GM10266 (cell line): ENCODE data around the gene CEP350.

Experiments
- DNase-seq: peaks from one replicate; pipeline ENCODE4 v3.0.0; 2012; ENCODE audit errors: extremely low spot score
- TF ChIP-seq, protein P1 (sequence below): IDR thresholded peaks from 2 replicates; pipeline ENCODE4 v1.5.1; 2012; ENCODE audit warnings: mild to moderate bottlenecking, low read depth; ENCODE audit not compliant: control insufficient read depth, insufficient read depth; ENCODE audit errors: missing control alignments

The CEP350 gene

GRCh38 chr1:179929955-179930798, 24.4 kb upstream of the CEP350 start:
- TF ChIP-seq, protein P1, sequence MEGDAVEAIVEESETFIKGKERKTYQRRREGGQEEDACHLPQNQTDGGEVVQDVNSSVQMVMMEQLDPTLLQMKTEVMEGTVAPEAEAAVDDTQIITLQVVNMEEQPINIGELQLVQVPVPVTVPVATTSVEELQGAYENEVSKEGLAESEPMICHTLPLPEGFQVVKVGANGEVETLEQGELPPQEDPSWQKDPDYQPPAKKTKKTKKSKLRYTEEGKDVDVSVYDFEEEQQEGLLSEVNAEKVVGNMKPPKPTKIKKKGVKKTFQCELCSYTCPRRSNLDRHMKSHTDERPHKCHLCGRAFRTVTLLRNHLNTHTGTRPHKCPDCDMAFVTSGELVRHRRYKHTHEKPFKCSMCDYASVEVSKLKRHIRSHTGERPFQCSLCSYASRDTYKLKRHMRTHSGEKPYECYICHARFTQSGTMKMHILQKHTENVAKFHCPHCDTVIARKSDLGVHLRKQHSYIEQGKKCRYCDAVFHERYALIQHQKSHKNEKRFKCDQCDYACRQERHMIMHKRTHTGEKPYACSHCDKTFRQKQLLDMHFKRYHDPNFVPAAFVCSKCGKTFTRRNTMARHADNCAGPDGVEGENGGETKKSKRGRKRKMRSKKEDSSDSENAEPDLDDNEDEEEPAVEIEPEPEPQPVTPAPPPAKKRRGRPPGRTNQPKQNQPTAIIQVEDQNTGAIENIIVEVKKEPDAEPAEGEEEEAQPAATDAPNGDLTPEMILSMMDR = no peak

GRCh38 chr1:179930867-179931266, 23.7 kb upstream of the CEP350 start:
- no peak for DNase-seq
- TF ChIP-seq, protein P1 = no peak

More at GRCh38 chr1:179929955-179930798, 24.4 kb upstream of the CEP350 start:
- DNase-seq = no peak

GRCh38 chr1:179933219-179933618, 21.4 kb upstream of the CEP350 start:
- TF ChIP-seq, protein P1 = no peak
- no peak for DNase-seq

DNA sequence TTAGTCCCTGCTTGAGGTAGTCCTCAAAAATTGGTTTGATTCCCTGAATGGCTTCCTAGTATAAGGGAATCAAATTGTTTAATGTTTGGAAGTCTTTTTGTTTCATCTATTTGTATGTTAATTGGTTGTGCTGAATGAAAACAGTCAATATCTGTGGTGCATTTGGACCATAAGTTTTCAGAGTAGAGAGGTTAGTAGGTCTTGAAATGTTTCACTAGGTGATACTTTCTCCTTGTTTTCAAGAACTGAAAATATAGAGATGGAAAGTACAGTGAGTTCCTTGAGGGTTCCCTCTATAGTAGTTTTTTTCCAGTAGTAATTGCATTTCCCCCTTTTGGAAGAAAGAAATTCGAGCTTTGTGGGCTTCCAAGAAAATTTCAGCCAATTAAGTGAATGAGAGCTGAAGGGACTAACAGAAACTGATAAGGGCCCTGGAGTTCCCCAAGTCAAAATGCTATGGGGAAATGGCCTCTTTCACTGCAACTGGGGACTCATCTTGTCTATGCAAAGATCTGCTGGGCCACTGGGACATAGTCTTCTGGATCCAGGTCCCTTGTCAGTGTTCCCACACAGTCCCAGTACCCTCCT, 18.6 kb upstream of the CEP350 start:
- TF ChIP-seq, protein P1 = no peak
- DNase-seq = peak; percentile 28

GRCh38 chr1:179937668-179938254, 16.8 kb upstream of the CEP350 start:
- TF ChIP-seq, protein P1 = no peak
- no peak for DNase-seq

DNA sequence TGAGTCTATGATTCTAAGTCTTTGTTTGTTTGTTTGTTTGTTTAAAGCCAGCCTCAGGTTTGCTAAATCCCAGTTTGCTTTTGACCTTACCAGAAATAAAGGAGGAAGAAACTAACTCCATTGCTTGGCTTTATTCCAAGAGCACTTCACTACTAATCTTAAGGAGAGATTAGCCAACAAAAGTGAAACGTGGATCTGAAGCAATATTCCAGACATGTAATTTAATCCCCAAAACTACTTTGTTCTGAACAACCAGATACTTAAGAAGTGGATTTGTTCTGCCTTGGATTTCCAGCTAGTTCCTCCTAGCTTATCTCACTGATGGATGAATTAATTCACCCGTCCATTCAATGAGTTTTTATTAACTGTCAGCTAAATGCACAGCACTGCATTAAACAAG, 15.9 kb upstream of the CEP350 start:
- TF ChIP-seq, protein P1 = no peak
- DNase-seq = no peak

- DNase-seq = no peak
- TF ChIP-seq, protein P1 = no peak
Observed at GRCh38 chr1:179939941-179940340, 14.7 kb upstream of the CEP350 start.
